ENCODE measurements around the gene MYO18A. TPM values are rescaled to one million over a fixed set of nuclear protein-coding genes. Genes with fewer than 3 reads are reported as not detected.

The MYO18A gene
- total RNA-seq, 3 donors from 2014 or later, result 31.5 to 71.1 (median 42.3) TPM

DNA sequence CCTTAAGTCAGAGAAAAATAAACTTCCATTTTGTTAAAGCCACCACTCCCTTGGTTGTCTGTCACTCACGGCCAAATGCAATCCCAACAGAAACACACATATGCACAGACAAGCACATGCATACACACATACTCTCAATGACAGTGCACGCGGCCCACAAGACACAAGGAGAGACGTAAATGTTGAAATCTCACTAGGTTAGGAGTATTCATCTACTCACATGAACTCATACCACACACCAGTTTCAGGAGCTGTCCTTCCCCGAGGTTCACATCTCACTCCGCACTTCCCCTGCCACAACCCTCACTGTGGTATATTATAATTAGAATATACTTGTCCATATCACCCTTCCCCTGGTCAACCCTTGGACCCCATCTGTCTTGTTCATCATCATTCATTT is 36.0 kb upstream of the MYO18A start:
- intact Hi-C loops (cut with DNase I; ENCODE audit: low total_unique reads), result no loop called here
- H3K36me3 ChIP-seq, result no peaks in the 10 kb centered on the region
- TF ChIP-seq, protein P1, sequence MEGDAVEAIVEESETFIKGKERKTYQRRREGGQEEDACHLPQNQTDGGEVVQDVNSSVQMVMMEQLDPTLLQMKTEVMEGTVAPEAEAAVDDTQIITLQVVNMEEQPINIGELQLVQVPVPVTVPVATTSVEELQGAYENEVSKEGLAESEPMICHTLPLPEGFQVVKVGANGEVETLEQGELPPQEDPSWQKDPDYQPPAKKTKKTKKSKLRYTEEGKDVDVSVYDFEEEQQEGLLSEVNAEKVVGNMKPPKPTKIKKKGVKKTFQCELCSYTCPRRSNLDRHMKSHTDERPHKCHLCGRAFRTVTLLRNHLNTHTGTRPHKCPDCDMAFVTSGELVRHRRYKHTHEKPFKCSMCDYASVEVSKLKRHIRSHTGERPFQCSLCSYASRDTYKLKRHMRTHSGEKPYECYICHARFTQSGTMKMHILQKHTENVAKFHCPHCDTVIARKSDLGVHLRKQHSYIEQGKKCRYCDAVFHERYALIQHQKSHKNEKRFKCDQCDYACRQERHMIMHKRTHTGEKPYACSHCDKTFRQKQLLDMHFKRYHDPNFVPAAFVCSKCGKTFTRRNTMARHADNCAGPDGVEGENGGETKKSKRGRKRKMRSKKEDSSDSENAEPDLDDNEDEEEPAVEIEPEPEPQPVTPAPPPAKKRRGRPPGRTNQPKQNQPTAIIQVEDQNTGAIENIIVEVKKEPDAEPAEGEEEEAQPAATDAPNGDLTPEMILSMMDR (IDR thresholded peaks at IDR 0.05), result no peak
- TF ChIP-seq POLR2A (IDR thresholded peaks at IDR 0.05) (no peak), POLR2AphosphoS5 (IDR thresholded peaks at IDR 0.05) (no peak)
- no peaks in the 10 kb centered on the region for H3K9me3 ChIP-seq
- no peak overlapping the region for H3K27ac ChIP-seq
- no peak overlapping the region for H3K4me3 ChIP-seq
- no peaks in the 10 kb centered on the region for H3K27me3 ChIP-seq
- DNase-seq (ENCODE audit: low spot score in 2 of 2), result no peak
- no peaks in the 10 kb centered on the region for H3K4me1 ChIP-seq

DNA sequence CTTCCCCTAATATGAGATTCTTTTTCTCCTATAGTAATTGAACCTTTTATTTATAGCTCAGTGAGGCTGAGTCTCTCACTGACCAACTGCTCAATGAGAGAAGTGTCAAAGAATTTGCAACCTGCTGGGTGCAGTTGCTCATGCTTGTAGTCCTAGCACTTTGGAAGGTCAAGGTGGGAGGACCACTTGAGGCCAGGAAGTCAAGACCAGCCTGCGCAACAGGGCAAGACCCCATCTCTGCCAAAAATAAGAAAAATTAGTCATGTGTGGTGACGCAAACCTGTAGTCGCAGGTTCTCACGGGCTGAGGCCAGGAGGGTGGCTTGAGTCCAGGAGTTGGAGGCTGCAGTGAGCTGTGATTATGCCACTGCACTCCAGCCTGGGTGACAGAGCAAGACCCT is 35.5 kb upstream of the MYO18A start:
- Histone ChIP-seq H3K27ac (no peak overlapping the region), H3K27me3 (no peaks in the 10 kb centered on the region), H3K36me3 (no peaks in the 10 kb centered on the region), H3K4me3 (no peak overlapping the region), H3K9me3 (no peaks in the 10 kb centered on the region), H3K4me1 (no peaks in the 10 kb centered on the region)
- no peak for TF ChIP-seq POLR2AphosphoS5 (IDR thresholded peaks at IDR 0.05)
- TF ChIP-seq, protein P1 (IDR thresholded peaks at IDR 0.05), result no peak
- no peak for TF ChIP-seq POLR2A (IDR thresholded peaks at IDR 0.05)
- intact Hi-C loops (cut with DNase I; ENCODE audit: low total_unique reads), result no loop called here
- no peak for DNase-seq (ENCODE audit: low spot score in 2 of 2)

DNA sequence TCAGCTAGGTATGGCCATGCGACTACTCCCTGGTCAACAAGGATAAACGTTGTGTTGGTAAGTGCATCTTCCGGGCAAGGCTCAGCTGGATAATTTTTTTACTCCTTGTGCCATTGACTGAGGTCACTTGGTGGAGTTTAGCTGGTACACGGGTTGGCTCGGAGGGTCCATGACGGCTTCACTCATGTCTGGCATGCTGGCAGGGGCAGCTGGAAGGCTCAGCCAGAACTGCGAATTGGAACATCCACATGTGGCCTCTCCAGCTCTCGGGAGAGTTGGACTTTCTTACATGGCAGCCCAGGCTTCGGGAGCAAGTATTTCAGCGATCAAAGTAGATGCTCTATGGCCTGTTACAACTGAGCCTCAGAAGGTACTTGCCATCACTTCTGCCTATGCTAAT is 35.0 kb upstream of the MYO18A start:
- H3K27me3 ChIP-seq, result no peaks in the 10 kb centered on the region
- DNase-seq (ENCODE audit: low spot score in 2 of 2), result no peak
- no peak overlapping the region for H3K27ac ChIP-seq
- TF ChIP-seq POLR2AphosphoS5 (IDR thresholded peaks at IDR 0.05), result no peak
- TF ChIP-seq, protein P1 (IDR thresholded peaks at IDR 0.05), result no peak
- TF ChIP-seq POLR2A (IDR thresholded peaks at IDR 0.05), result no peak
- H3K4me1 ChIP-seq, result no peaks in the 10 kb centered on the region
- no peaks in the 10 kb centered on the region for H3K9me3 ChIP-seq
- intact Hi-C loops (cut with DNase I; ENCODE audit: low total_unique reads), result no loop called here
- no peaks in the 10 kb centered on the region for H3K36me3 ChIP-seq
- no peak overlapping the region for H3K4me3 ChIP-seq

DNA sequence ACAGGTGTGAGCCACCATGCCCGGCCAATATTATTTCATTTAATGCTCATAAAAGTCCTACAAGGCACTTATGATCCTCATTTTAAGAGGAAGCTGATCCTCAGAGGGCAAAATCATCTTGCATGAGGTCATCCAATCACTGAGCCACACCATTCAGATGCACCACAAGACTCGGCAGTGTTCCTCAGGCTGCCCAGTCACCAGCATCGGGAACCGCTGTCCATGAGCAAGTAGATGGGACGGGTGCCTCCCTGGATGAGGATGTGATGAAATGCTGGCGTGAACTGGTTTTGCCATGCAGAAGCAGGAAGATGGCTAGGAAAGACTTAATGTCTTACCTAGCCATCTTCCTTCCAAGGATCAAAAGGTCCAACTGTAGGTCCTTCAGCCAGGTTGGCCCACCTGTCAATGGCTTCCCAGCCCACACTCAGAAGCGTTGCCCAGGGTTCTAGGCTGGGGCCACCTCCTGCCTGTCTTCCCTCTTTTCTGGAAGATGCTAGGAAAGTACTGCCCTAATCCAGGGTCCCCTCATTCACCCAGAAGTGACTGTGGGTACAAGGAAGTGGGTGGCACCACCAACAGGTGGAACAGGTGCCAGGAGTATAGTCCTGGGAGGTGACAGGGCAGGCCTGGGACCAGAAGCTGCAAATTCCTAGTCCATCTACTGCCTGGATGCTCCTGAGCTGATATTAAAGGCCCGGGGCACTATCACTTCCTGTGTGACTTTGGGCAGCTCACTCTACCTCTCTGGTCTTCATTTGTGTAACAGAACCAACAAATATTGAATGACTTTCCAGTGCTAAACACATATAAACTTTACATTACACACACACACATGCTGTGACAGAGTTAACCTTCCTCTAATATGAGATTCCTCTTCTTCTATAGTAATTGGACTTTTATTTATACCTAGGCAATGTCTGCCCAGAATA is 34.3 kb upstream of the MYO18A start:
- intact Hi-C loops (cut with DNase I; ENCODE audit: low total_unique reads), result no loop called here
- no peak for TF ChIP-seq POLR2AphosphoS5 (IDR thresholded peaks at IDR 0.05)
- TF ChIP-seq, protein P1 (IDR thresholded peaks at IDR 0.05), result no peak
- no peak overlapping the region for H3K4me3 ChIP-seq
- no peaks in the 10 kb centered on the region for H3K36me3 ChIP-seq
- H3K9me3 ChIP-seq, result no peaks in the 10 kb centered on the region
- no peaks in the 10 kb centered on the region for H3K27me3 ChIP-seq
- H3K27ac ChIP-seq, result no peak overlapping the region
- H3K4me1 ChIP-seq, result no peaks in the 10 kb centered on the region
- DNase-seq (ENCODE audit: low spot score in 2 of 2), result no peak

DNA sequence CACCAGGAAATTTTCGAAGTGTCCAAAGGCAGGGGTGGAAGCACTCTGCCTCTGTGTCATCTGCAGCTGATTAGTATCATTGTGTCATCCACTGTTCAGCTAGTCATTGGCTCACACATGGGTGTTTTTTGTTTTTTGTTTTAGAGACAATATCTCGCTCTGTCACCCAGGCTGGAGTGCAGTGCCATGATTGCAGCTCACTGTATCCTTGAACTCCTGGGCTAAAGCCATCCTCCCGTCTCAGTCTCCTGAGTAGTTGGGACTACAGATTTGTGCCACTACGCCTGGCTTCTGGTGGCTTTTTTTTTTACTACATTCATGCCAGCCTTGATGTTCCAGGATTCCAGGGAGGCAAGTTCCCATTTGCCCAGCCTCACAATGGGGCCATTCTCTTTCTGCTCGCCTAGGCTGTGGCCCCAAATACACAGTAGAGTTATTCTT is 32.5 kb upstream of the MYO18A start:
- intact Hi-C loops (cut with DNase I; ENCODE audit: low total_unique reads), result no loop called here
- TF ChIP-seq POLR2AphosphoS5 (IDR thresholded peaks at IDR 0.05) (no peak), POLR2A (IDR thresholded peaks at IDR 0.05) (no peak)
- Histone ChIP-seq H3K36me3 (no peaks in the 10 kb centered on the region), H3K9me3 (no peaks in the 10 kb centered on the region), H3K4me1 (no peaks in the 10 kb centered on the region), H3K27me3 (no peaks in the 10 kb centered on the region), H3K4me3 (no peak overlapping the region), H3K27ac (peak overlapping the region in 1 of 2 donors; percentile 35)
- DNase-seq (ENCODE audit: low spot score in 2 of 2), result peak in 1 of 2 donors; percentile 27

All from breast epithelium (tissue), 4 donors.